ENCODE measurements around the gene IER5L. TPM values are rescaled to one million over a fixed set of nuclear protein-coding genes. Genes with fewer than 3 reads are reported as not detected.
"Not testable (repeated sequence)": the region's sequence is repeated elsewhere in the genome, so short reads cannot be mapped to it uniquely, and the experiment has no call there.

The IER5L gene
- total RNA-seq, 1 donor from 2014 or later, result 5.2 TPM

- DNase-seq (ENCODE audit: low spot score), result no peak
- Mint-ChIP-seq H3K4me1 (ENCODE audit: unreplicated experiment) (no peaks in the 10 kb centered on the region), H3K4me3 (ENCODE audit: unreplicated experiment) (no peak overlapping the region), H3K27me3 (ENCODE audit: unreplicated experiment) (no peaks in the 10 kb centered on the region), H3K9me3 (ENCODE audit: unreplicated experiment) (no peaks in the 10 kb centered on the region), H3K36me3 (ENCODE audit: low read depth, unreplicated experiment) (no peaks in the 10 kb centered on the region), H3K27ac (ENCODE audit: unreplicated experiment) (no peak overlapping the region)
- no peak for TF ChIP-seq CTCF (IDR thresholded peaks at IDR 0.05; ENCODE audit: unreplicated experiment)
Observed at GRCh38 chr9:129197978-129198318, 19.9 kb upstream of the IER5L start.

GRCh38 chr9:129197045-129197444, 19.0 kb upstream of the IER5L start:
- H3K4me1 Mint-ChIP-seq (ENCODE audit: unreplicated experiment); H3K36me3 Mint-ChIP-seq (ENCODE audit: low read depth, unreplicated experiment); H3K4me3 Mint-ChIP-seq (ENCODE audit: unreplicated experiment); H3K27ac Mint-ChIP-seq (ENCODE audit: unreplicated experiment); H3K9me3 Mint-ChIP-seq (ENCODE audit: unreplicated experiment); H3K27me3 Mint-ChIP-seq (ENCODE audit: unreplicated experiment); DNase-seq (ENCODE audit: low spot score): not testable (repeated sequence)

- H3K27ac Mint-ChIP-seq (ENCODE audit: unreplicated experiment), result no peak overlapping the region
- no peaks in the 10 kb centered on the region for H3K9me3 Mint-ChIP-seq (ENCODE audit: unreplicated experiment)
- no peaks in the 10 kb centered on the region for H3K4me1 Mint-ChIP-seq (ENCODE audit: unreplicated experiment)
- H3K4me3 Mint-ChIP-seq (ENCODE audit: unreplicated experiment), result no peak overlapping the region
- TF ChIP-seq CTCF (IDR thresholded peaks at IDR 0.05; ENCODE audit: unreplicated experiment), result no peak
- no peaks in the 10 kb centered on the region for H3K36me3 Mint-ChIP-seq (ENCODE audit: low read depth, unreplicated experiment)
- no peaks in the 10 kb centered on the region for H3K27me3 Mint-ChIP-seq (ENCODE audit: unreplicated experiment)
- DNase-seq (ENCODE audit: low spot score), result no peak
Observed at GRCh38 chr9:129195606-129196005, 17.5 kb upstream of the IER5L start.

GRCh38 chr9:129194221-129194620, 16.2 kb upstream of the IER5L start:
- no peaks in the 10 kb centered on the region for H3K9me3 Mint-ChIP-seq (ENCODE audit: unreplicated experiment)
- H3K4me1 Mint-ChIP-seq (ENCODE audit: unreplicated experiment), result no peaks in the 10 kb centered on the region
- DNase-seq (ENCODE audit: low spot score), result no peak
- TF ChIP-seq CTCF (IDR thresholded peaks at IDR 0.05; ENCODE audit: unreplicated experiment), result no peak
- no peaks in the 10 kb centered on the region for H3K36me3 Mint-ChIP-seq (ENCODE audit: low read depth, unreplicated experiment)
- no peak overlapping the region for H3K27ac Mint-ChIP-seq (ENCODE audit: unreplicated experiment)
- H3K27me3 Mint-ChIP-seq (ENCODE audit: unreplicated experiment), result no peaks in the 10 kb centered on the region
- no peak overlapping the region for H3K4me3 Mint-ChIP-seq (ENCODE audit: unreplicated experiment)

GRCh38 chr9:129193655-129194054, 15.6 kb upstream of the IER5L start:
- Mint-ChIP-seq H3K36me3 (ENCODE audit: low read depth, unreplicated experiment) (no peaks in the 10 kb centered on the region), H3K27ac (ENCODE audit: unreplicated experiment) (no peak overlapping the region), H3K9me3 (ENCODE audit: unreplicated experiment) (no peaks in the 10 kb centered on the region), H3K4me3 (ENCODE audit: unreplicated experiment) (no peak overlapping the region), H3K4me1 (ENCODE audit: unreplicated experiment) (no peaks in the 10 kb centered on the region), H3K27me3 (ENCODE audit: unreplicated experiment) (no peaks in the 10 kb centered on the region)
- no peak for DNase-seq (ENCODE audit: low spot score)
- TF ChIP-seq CTCF (IDR thresholded peaks at IDR 0.05; ENCODE audit: unreplicated experiment), result no peak

GRCh38 chr9:129191234-129191633, 13.2 kb upstream of the IER5L start:
- no peak for TF ChIP-seq CTCF (IDR thresholded peaks at IDR 0.05; ENCODE audit: unreplicated experiment)
- Mint-ChIP-seq H3K4me1 (ENCODE audit: unreplicated experiment) (no peaks in the 10 kb centered on the region), H3K4me3 (ENCODE audit: unreplicated experiment) (no peak overlapping the region), H3K36me3 (ENCODE audit: low read depth, unreplicated experiment) (no peaks in the 10 kb centered on the region), H3K27me3 (ENCODE audit: unreplicated experiment) (no peaks in the 10 kb centered on the region), H3K9me3 (ENCODE audit: unreplicated experiment) (no peaks in the 10 kb centered on the region), H3K27ac (ENCODE audit: unreplicated experiment) (no peak overlapping the region)
- DNase-seq (ENCODE audit: low spot score), result no peak

- H3K36me3 Mint-ChIP-seq (ENCODE audit: low read depth, unreplicated experiment); H3K4me1 Mint-ChIP-seq (ENCODE audit: unreplicated experiment); H3K27me3 Mint-ChIP-seq (ENCODE audit: unreplicated experiment): not testable (repeated sequence)
Observed at GRCh38 chr9:129189971-129190370, 11.9 kb upstream of the IER5L start.

More at GRCh38 chr9:129189971-129190370, 11.9 kb upstream of the IER5L start:
- DNase-seq (ENCODE audit: low spot score); H3K4me3 Mint-ChIP-seq (ENCODE audit: unreplicated experiment); H3K9me3 Mint-ChIP-seq (ENCODE audit: unreplicated experiment); H3K27ac Mint-ChIP-seq (ENCODE audit: unreplicated experiment): not testable (repeated sequence)
